Stomach (tissue), 4 donors: ENCODE data around the gene RANBP17.

Source experiments
- CTCF ChIP-seq, 7 experiments: fragments of 450-650 bp in 4 of 7; fragments of 200-600 bp in 3 of 7; sonication (generic) in 3 of 7; IDR thresholded peaks; one replicate each; pipeline ENCODE4 v1.5.1; 2016 to 2019; ENCODE audit warnings: antibody characterized with exemption in 7 of 7, control low read depth in 2 of 7, mild to moderate bottlenecking in 1 of 7
- POLR2AphosphoS5 ChIP-seq, 3 donors: sonication (generic); formaldehyde crosslinking; IDR thresholded peaks; one replicate each; pipeline ENCODE4 v1.6.1; 2016; ENCODE audit warnings: antibody characterized with exemption in 3 of 3

GRCh38 chr5:171081319-171081718, 219.5 kb downstream of the RANBP17 start:
- no peak for TF ChIP-seq CTCF (IDR thresholded peaks at IDR 0.05)
- no peak for TF ChIP-seq POLR2AphosphoS5 (IDR thresholded peaks at IDR 0.05)
